Fibroblast of mammary gland (primary cell): ENCODE measurements around the gene MYL5.

Experiments used
- DNase-seq: peaks from one replicate; pipeline ENCODE4 v3.0.0-alpha.2; 2010; ENCODE audit warnings: low read depth
- H3K4me3 ChIP-seq: 2 replicates; pipeline ENCODE4 v1.5.1; 2011; ENCODE audit warnings: low read depth, mild to moderate bottlenecking, low read length, moderate library complexity; ENCODE audit not compliant: control insufficient read depth
- CTCF ChIP-seq: conservative IDR thresholded peaks from 2 replicates; pipeline ENCODE4 v1.5.1; 2011; ENCODE audit warnings: low read depth, low read length, inconsistent platforms; ENCODE audit not compliant: control insufficient read depth, insufficient read depth

Gene MYL5

DNA sequence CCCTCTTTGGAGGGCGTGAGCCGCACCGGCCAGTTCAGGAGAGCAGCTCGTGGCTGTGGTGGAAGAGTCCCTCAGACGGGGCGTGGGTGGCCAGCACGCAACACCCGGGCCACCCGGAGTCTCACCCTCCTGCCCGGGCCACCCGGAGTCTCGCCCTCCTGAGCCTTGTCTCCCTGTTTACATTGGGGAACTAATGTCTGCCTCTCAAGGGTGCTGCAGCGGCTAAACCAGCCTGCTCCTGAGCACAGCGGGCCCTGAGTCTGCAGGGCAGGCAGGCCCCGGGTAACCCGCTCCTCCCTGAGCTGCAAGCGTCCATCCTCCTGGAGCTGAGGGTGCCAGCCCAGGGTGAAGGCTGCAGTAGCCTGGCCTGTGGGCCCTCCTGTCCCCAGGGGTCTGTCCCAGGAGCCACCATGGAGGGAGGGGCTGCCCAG, 46.0 kb upstream of the MYL5 start:
- no peak for DNase-seq
- H3K4me3 ChIP-seq: no peak overlapping the region
- no peak for TF ChIP-seq CTCF

GRCh38 chr4:628821-629635, 45.3 kb upstream of the MYL5 start:
- H3K4me3 ChIP-seq: no peak overlapping the region
- no peak for DNase-seq
- TF ChIP-seq CTCF: no peak

DNA sequence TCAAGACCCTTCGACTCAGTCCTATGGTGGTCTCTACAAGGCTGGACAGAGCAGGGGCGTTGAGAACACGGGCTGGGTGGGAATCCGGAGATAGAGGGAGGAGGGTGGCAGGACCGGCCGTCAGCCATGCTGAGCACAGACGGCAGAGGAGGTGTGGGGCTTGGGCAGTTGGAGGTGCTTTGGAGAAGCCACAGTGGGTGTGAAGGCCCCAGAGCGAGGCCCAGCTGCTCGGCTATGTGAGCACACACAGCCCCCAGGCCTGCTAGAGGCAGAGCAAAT, 44.8 kb upstream of the MYL5 start:
- TF ChIP-seq CTCF: no peak
- DNase-seq: no peak
- no peak overlapping the region for H3K4me3 ChIP-seq

DNA sequence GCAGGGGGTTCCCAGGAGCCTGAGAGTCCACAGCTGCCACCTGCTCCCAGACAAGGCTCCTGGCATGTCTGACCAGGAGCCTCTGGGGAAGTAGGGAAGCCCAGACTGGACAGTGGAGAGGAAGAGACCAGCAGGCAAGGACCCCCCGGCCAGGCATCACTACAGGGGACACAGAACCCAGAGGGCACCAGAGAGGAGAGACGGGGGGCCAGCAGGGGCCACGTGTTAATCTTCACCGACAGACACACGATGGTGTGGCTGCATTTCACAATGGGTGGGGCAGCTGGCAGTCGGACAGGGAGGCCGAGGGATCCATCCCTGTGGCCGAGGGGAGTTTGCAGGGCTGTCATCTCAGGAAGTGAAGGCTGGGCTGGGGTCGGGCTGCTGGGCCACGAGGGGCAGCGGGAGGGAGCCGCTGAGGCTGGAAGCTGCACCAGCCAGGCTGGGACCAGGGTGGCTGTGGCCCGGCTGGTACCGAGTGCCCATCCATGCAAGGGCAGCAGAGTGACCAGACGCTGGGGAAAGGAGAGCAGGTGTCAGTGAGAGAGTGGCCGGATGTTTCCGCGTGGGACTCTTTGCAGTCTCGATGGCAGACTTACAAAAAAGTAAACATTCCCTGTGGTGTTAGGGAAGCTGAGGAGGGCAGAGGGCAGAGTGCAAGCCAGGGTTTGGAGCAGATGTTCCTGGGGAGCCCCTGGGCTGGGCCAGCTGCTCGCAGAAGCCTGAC, 44.3 kb upstream of the MYL5 start:
- TF ChIP-seq CTCF: no peak

GRCh38 chr4:630656-631055, 43.7 kb upstream of the MYL5 start:
- DNase-seq: no peak
- no peak for TF ChIP-seq CTCF
- H3K4me3 ChIP-seq: no peak overlapping the region

More for the DNA sequence above, 44.3 kb upstream of the MYL5 start:
- H3K4me3 ChIP-seq: no peak overlapping the region
- no peak for DNase-seq

GRCh38 chr4:632196-632790, 42.0 kb upstream of the MYL5 start:
- no peak overlapping the region for H3K4me3 ChIP-seq
- no peak for DNase-seq
- TF ChIP-seq CTCF: no peak
